Mucosa of descending colon (tissue), 3 donors: Measurements from ENCODE around the gene ITGB5. TPM values are rescaled to one million over a fixed set of nuclear protein-coding genes. Genes with fewer than 3 reads are reported as not detected.
A peak's percentile ranks its signal among the peaks of the same experiment; 100 is the strongest.
"Not testable (repeated sequence)": the region's sequence is repeated elsewhere in the genome, so short reads cannot be mapped to it uniquely, and the experiment has no call there.

Experiments
- ATAC-seq: fragments of 200-7000 bp; cut with Tn5 transposase; one replicate; pipeline ENCODE4 v1.9.1; 2020; ENCODE audit warnings: mild to moderate bottlenecking, moderate library complexity
- DNase-seq, 3 donors: peaks; one replicate each; pipeline ENCODE4 v3.0.0-alpha.2; 2020
- H3K36me3 ChIP-seq: fragments of 200-600 bp; one replicate; pipeline ENCODE4 v1.8.0; 2021; ENCODE audit warnings: low read depth, mild to moderate bottlenecking
- H3K4me1 ChIP-seq: fragments of 200-600 bp; one replicate; pipeline ENCODE4 v1.8.0; 2021; ENCODE audit warnings: low read depth, mild to moderate bottlenecking
- H3K4me3 ChIP-seq: fragments of 200-600 bp; one replicate; pipeline ENCODE4 v1.8.0; 2021; ENCODE audit warnings: mild to moderate bottlenecking
- H3K9me3 ChIP-seq: fragments of 200-600 bp; one replicate; pipeline ENCODE4 v1.8.0; 2021; ENCODE audit warnings: mild to moderate bottlenecking
- CTCF ChIP-seq: fragments of 200-600 bp; IDR thresholded peaks from one replicate; pipeline ENCODE4 v1.8.0; 2022; ENCODE audit warnings: antibody characterized with exemption, mild to moderate bottlenecking
- intact Hi-C, 2 donors: fragments of 100-400 bp; cut with DNase I in 1 of 2; cut with micrococcal nuclease in 1 of 2; formaldehyde crosslinking; loops; one replicate each; pipeline versions ENCODE4 v1.11.0 to v1.11.1; 2022; cut with DNase I, micrococcal nuclease
- total RNA-seq, 3 donors: library from RNA; stranded (reverse); fragmentation: NEBNext Ultra II Directional in 2 of 3; extraction: Animal tissue kit (Norgen Biotek cat#: 25700) in 2 of 3; gene quantifications; one replicate each; pipeline versions ENCODE4 v1.2.1 to v1.2.4, GENCODE V29; 2021 to 2023
- donor health status: DM: no; HTN: no; CAD: no; lungs with moderate emphysema.
- donor health status: DM: no; HTN: no; CAD: no.
- donor health status: DM: no; HTN: yes; CAD: no.

Gene ITGB5
- total RNA-seq, 3 donors from 2014 or later, result 67.9 to 102 (median 69.6) TPM

GRCh38 chr3:124786511-124787241, 100.5 kb downstream of the ITGB5 start:
- no peaks in the 10 kb centered on the region for H3K36me3 ChIP-seq
- peaks cover 10% of the 10 kb centered on the region for H3K4me1 ChIP-seq
- no peak overlapping the region for H3K4me3 ChIP-seq
- ATAC-seq (peak; percentile 85), DNase-seq (peak in 1 of 3 donors; percentile 34)
- intact Hi-C loops, result loop anchor here in 1 of 2 donors (5.0 kb wide), 1 partner anchor 41 kb away; no protein-coding TSS in a partner anchor
- no peak for TF ChIP-seq CTCF
- no peaks in the 10 kb centered on the region for H3K9me3 ChIP-seq

GRCh38 chr3:124785973-124786372, 101.2 kb downstream of the ITGB5 start:
- ATAC-seq (peak; percentile 2), DNase-seq (no peak)
- Histone ChIP-seq H3K4me1 (peaks cover 15% of the 10 kb centered on the region), H3K36me3 (no peaks in the 10 kb centered on the region), H3K9me3 (no peaks in the 10 kb centered on the region), H3K4me3 (no peak overlapping the region)
- no peak for TF ChIP-seq CTCF
- intact Hi-C loops, result loop anchor here in 1 of 2 donors (5.0 kb wide), 1 partner anchor 41 kb away; no protein-coding TSS in a partner anchor

GRCh38 chr3:124784686-124785382, 102.3 kb downstream of the ITGB5 start:
- ATAC-seq (no peak), DNase-seq (no peak)
- no peaks in the 10 kb centered on the region for H3K36me3 ChIP-seq
- H3K4me3 ChIP-seq, result no peak overlapping the region
- H3K9me3 ChIP-seq, result no peaks in the 10 kb centered on the region
- peaks cover 15% of the 10 kb centered on the region for H3K4me1 ChIP-seq
- intact Hi-C loops, result loop anchor here in 1 of 2 donors (5.0 kb wide), 1 partner anchor 42 kb away; no protein-coding TSS in a partner anchor
- no peak for TF ChIP-seq CTCF

GRCh38 chr3:124783696-124784095, 103.5 kb downstream of the ITGB5 start:
- intact Hi-C loops, result no loop called here
- no peak overlapping the region for H3K4me3 ChIP-seq
- TF ChIP-seq CTCF, result no peak
- DNase-seq, result no peak
- H3K9me3 ChIP-seq, result no peaks in the 10 kb centered on the region
- H3K36me3 ChIP-seq, result no peaks in the 10 kb centered on the region
- no peak for ATAC-seq
- H3K4me1 ChIP-seq, result peaks cover 15% of the 10 kb centered on the region

- peaks cover 15% of the 10 kb centered on the region for H3K4me1 ChIP-seq
- H3K36me3 ChIP-seq, ATAC-seq, intact Hi-C loops, DNase-seq, H3K9me3 ChIP-seq, H3K4me3 ChIP-seq: not testable (repeated sequence)
These were observed 104.8 kb downstream of the ITGB5 start for GRCh38 chr3:124782377-124782712.
